NCI-H146 treated with DMSO at 0.1 percent for 48 hours (cell line): Measurements from ENCODE around the gene TTC7B.

Source experiments
- DNase-seq: peaks from one replicate; lab custom pipeline; 2025; ENCODE audit not compliant: unreplicated experiment; lab: John Stamatoyannopoulos, UW

TTC7B gene

DNA sequence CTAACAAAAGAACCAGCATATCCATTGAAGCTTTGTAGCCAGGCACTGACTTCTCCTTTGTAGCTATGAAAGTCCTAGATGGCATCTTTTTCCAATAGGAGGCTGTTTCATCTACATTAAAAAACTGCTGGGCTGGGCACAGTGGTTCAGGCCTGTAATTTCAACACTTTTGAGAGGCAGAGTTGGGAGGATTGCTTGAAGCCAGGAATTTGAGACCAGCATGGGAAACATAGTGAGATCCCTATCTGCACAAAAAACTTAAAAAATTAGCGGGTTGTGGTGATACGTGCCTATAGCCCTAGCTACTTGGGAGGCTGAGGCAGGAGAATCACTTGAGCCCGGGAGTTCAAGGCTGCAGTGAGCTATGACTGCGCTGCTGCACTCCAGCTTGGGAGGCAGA lies 251.7 kb downstream of the TTC7B start:
- DNase-seq = no peak

DNA sequence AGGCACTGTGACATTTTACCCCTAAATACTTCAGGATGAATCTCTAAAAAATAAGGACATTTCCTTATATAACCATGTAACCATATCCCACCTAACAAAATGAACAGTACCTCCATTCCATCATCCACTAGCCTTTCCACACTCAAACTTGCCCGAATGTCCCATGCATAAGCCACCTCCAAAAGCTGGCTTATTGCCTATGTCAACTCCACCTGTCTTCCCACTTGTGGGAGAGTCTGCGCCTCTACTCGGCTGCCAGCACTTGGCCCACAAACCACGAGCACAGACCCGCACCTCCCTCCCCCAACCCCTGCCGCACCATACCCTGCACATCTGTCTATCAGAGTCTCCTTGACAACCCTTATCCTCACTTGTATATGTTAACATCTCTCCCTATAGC lies 253.6 kb downstream of the TTC7B start:
- DNase-seq = no peak

DNA sequence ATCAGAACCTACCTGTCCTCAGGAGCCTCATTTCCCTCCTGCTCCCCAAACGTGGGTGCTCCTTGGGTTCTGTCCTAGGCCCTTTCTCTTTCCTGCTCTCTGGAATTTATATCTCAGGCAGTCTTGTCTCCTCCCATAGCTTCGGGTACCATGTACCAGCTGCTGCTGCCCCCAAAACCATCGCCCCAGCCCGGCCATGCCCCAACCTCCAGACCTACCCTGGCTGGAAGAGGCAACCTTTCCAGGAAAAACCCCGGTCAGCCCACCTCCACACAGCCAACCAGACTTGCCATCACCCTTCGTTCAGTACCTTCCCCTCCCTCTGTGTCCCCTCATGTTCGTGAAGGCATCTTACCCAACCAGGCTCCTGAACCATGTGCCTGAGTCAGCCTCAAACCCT lies 254.3 kb downstream of the TTC7B start:
- no peak for DNase-seq

DNA sequence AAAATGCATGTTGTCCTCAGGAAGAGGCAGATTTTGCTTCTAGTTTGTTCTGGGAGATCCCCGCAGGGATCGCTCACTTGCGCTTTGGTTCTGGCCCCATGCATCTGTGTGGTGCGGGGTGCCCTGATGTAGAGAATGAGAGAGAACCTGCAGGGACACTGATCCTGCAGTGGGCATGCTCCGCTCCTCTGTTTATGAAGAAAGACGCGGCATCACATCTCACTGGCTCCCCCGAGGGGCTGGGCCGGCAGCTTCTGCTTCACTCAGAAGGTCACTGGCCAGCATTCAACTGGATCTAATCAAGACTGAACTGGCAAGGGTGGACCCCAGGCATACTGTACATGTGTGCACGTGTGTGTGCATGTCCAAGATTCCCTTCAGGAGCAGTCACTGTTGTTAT lies 255.2 kb downstream of the TTC7B start:
- no peak for DNase-seq

- no peak for DNase-seq
Observed at GRCh38 chr14:90560558-90560957, 255.7 kb downstream of the TTC7B start.

DNA sequence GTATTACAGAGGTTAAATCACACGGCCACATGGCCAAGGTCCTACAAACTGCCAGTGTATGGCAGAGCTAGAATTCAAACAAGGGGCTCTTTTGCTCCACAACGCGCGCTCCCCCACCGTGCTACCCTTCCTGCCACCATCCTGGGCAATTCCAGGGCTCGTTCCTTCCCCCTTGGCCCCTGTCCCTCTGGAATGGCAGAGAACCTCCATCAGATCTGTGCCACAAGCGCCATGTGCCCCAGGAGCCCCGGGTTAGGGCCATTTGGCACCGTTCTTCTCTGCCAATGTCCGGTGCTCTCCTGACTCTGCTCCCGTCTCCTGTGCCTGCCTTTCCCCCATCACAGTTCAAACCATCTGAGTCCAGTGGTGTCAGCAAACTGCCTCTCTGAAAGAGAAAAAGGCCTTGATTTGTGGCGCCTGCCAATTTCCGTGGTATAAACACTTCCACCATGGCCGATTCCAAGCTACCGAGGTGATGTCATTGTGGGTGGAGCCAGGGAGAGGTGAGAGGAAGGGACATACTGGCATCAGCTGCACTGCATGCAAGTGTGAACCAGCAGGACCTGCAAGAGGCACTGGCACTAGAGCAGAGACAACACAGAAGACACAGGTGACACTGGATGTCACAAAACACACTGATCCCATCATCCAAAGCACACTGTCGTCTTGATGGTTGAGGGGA lies 256.3 kb downstream of the TTC7B start:
- peak; percentile 15 for DNase-seq

DNA sequence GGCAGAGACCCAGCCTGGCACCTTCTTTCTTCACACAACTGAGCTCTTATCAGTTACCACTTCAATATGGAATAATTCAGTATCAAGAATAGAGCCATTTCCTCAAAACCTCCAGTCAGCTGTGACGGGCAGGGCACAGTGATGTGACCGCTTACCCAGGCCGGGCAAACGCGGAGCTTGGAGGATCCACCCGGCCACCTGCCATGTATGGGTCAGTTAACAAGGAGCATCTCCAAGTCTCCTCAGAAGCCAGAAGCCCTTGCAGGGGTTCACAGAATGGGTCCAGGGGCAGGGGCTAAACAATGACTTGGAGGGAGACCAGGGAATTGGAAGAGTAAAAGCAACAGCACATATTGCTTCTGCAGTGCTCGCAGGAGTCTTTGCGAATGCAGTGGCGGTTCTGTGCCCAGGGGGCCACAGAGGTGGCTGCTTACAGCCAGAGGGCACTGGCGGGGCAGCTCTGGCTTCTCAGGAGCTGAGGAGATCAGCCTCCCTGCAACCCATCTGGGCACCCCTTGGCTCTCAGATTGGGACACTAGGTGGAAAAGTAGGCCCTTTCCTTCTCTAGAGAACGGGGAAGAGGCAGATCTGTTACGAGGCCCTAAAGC lies 257.1 kb downstream of the TTC7B start:
- no peak for DNase-seq

- no peak for DNase-seq
Observed at GRCh38 chr14:90558041-90558982, 257.9 kb downstream of the TTC7B start.

DNA sequence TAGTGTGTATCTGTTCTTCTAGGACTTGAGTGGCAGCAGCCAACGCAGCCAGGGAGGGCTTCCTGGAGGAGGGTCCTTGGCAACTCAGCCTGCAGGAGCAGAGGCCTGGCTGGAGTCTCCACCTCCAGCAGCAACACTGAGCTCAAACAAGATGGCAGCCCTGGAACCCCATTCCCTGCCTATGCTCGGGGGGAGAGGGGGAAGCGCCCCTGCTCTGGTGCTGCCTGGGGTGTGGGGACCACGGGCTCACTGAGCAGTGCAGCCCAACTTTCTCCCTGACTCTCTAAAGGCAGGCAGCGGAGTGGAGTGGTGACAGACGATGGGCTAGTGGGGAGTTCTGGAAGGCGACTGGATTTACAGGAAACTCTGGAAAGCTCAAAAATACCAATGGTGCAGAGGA lies 258.7 kb downstream of the TTC7B start:
- no peak for DNase-seq

GRCh38 chr14:90556666-90557450 lies 259.4 kb downstream of the TTC7B start:
- no peak for DNase-seq

DNA sequence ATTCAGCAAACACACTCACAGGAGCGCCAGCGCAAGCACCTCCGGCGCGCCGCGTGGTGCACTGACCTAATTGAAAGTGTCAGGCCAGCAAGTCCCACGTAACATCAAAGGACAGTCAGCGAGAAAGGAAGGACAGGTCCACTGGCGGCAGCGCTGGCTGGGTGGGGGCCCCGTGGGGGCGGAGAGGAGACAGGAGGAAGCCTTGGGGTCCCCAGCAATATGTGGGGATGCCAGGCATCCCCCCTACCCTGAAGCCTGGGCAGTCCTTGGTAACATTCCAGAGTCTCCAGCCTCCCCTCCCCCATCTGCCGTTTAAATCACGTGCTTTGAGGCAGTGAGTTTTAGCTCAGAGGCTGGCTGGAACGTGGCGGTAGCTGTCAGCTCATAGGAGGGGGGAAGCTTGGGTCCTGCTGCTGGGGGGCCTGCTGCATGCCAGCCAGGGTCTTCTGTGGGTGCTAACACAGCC lies 260.2 kb downstream of the TTC7B start:
- no peak for DNase-seq

- DNase-seq = no peak
Observed at GRCh38 chr14:90555126-90556011, 260.9 kb downstream of the TTC7B start.

GRCh38 chr14:90554341-90554740 lies 261.9 kb downstream of the TTC7B start:
- no peak for DNase-seq

DNA sequence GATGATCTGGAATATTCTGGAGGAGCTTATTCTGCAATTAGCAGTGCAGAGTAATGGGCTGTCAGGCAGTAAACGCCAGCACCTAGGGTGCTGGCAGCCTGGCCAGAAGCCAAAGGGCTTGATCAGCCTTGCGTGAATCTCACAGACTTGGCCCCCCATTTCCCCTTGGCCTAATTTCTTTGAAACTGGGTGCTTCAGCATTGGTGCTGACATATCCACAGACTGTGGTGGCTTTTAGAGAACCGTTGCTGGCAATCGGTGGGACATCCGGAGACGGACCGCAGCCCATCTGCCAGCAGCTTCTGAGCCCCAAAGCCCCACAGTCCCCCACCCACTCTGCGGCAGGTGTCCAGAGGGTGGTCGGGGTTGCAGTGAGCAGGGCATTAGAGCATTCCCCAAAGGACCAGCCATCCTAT lies 262.3 kb downstream of the TTC7B start:
- DNase-seq = no peak

DNA sequence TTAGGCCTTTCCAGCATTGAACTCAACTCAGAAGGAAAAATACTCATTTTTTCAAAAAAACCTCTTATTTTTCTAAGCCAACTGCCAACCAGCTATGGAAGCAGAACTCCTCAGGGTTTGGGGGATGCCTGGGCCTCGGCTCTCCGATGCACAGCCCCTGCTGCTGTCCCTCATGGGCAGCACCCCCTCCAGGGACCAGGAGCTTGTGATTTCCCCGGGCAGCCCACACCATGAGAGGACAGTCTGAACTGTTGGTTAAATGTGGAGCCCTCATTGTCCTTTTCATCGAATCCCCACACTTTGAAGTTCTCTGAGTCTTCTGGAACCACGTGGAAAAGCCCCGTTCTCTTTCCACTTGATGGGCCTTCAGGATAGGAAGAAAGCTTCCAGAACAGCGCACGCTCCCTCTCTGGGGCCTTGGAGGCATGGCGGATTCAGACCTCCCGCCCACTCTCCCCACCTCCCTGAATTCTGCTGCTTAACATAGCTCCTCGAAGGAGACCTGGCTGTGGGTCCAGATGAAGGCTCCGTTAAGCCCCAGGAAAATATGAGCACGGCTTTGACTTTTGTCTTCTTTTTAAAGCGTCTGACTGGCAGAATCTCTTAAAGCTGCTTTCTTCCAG lies 262.8 kb downstream of the TTC7B start:
- no peak for DNase-seq

DNA sequence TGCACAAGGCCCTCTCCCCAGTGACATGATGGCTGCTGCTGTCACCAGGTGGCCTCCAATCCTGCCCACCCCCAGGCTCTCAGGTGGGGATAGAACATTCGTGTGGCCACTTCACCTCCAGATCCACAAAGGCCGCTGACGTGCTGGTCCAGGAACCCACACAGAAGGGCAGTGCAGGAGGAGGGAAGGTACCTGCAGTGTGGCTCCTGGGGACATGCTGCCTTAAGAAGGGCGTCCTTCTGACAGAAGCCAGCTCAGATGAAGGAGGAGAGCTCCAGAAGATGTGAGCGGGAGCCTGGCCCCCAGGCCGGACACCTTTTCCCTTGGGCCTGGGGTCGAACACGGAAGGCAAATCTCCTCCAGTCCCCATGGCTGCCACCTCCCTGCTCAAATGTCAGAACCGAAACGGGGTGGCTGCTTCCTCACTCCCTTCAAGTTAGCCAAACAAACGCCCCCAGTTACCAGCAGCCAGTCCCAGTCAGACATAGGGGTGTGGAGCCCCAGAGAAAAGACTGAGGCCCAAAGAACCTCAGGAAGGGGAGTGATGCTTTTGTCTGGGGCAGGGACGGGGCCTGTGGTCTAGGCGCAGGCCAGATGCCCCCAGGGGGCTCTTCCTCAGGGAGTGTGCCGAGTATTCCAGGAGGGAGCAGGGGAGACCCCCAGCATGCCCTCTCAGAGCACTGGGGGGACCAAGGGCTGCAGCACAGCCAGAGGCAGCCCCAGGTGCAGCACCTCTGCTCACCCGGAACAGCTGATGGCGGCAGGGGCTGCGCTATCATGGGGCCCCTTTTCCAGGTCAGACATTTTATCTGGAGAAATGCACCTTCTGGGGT lies 263.5 kb downstream of the TTC7B start:
- no peak for DNase-seq

DNA sequence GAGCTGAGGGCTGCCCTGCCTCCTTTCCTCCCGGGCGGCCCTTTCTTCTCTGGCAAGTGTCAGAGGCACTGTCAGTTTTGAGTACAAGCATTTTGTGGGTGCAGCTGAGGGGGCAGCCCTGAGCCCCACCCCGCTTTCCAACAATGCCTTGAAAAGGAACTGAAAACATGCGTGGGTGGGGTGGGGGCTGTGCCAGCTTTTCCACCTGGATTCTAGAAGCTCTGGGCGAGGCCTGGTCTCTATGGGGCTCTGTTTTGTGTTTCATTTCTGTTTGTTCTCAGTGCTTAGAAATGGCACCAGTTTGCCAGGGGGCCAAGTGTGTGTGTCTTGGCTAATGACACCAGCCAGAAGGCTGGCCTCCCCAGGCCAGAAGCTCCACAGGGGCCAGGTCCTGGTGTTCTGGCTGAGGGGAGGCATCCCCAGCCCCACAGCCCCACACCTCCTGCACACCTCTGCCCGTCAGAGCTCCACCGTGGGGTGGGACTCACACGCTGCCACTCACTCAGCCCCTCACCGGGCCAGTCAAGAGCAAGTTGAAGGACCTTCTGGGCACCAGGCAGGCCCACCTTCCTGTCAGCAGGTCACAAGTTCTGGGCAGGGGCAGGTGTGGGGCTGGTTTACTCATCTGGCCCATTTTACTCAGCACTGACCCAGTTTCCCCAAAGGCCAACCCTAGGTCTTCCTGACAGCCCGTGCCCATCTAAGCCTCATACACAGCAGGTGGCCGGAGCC lies 264.3 kb downstream of the TTC7B start:
- no peak for DNase-seq

DNA sequence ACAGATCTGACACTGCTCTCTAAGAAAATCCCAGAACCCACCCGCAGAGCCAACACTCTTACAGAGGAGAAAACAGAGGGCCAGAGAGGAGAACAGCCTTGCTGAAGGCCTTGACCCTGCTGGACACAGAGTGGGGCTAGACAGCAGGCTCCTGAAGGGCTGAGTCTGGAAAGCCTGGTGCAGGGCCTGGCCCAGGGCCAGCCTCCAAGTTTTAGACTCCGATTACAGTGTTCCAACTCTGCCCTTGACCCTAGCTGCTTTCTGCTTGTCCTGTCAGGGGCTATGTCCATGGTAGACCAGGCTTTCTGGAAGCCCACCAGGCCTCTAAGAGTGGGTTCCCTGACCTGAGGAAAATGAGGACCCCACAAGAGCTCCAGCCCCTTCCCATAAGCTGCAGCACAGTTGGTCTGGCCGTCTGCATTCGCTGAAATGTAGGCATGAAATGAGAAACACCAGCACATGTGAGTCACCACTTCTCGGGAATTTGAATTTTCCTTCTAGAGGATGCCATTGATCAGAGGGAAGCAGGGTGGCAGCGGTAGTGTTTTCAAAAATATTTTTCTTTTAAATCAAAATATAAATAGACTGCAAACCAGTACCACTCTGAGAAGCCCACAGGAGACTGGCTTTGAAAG lies 265.0 kb downstream of the TTC7B start:
- no peak for DNase-seq
